GM12872 (cell line): ENCODE results near the gene ATP1A3.

Experiments used
- CTCF ChIP-seq: IDR thresholded peaks from 3 replicates; pipeline ENCODE4 v1.5.1; 2011; ENCODE audit warnings: low read depth, mild to moderate bottlenecking, low read length, moderate library complexity; ENCODE audit not compliant: insufficient read depth

The ATP1A3 gene

DNA sequence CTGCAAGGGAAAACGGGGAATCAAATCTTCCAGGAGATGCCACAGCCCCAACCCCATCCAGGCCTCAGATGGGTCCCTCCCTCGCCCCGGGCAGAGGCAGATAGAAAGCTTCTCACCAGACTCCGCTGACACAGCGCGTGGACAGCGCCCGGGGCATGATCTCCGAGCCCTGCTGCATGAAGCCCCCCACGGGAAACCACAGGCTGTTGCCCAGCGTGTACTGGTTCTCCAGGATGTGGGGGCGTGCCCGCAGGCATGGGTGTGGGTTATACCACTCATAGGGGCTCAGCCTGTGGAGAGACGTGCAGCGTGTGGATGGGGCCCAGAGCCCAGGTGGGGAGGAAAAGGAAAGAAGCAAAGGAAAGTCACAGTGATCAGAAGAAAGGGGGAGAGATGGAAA is 27.2 kb upstream of the ATP1A3 start:
- no peak for TF ChIP-seq CTCF

DNA sequence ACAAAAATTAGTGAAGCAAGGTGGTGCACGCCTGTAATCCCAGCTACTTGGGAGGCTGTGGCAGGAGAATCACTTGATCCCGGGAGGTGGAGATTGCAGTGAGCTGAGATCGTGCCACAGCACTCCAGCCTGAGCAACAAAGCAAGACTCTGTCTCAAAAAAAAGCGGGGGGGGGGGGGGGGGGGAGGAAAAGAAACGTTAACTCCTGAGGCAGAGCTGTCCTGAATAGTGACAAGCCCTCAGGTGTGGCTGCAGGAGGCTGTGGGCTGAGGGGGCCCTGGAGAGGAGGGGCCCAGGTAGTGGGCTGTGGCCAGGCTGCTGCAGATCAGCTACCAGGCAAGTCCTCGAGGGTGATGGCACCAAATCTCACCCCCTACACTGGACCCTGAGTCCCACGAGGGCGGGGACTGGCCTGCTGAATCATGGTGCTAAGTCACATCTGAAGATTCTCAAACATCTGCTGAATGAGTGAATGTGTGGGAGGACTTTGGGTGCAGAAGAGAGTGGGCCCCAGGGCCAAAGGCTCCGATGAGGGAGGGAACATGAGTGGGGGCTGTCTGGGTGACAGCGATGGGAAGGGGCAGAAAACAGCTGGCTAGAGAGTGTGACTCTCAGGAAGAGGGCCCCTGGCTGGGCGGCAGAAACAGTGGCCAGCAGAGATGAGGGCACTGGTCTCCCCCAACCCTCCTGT is 24.6 kb upstream of the ATP1A3 start:
- TF ChIP-seq CTCF: no peak

DNA sequence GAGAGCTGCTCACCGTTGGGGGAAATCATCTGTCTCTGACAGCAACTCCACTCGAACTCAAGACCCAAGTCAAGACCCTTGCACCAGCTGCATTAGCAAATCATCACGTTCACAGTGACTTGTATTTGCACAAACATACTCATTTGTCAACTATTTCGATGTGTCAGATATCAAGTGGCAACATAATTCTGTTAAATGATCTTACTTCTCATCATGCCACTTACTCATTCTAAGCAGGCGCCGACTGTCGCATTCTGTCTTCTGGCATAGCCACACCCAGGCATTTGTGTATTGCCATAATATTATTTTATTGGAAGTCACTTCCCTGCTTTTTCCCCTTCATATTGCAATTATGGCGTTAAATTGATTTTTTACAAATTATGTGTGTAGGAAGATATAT is 23.0 kb upstream of the ATP1A3 start:
- no peak for TF ChIP-seq CTCF

- TF ChIP-seq CTCF: no peak
These were observed 16.5 kb upstream of the ATP1A3 start for GRCh38 chr19:42010245-42011126.

GRCh38 chr19:42006569-42006968 is 12.5 kb upstream of the ATP1A3 start:
- TF ChIP-seq CTCF: no peak

GRCh38 chr19:42005504-42005903 is 11.5 kb upstream of the ATP1A3 start:
- no peak for TF ChIP-seq CTCF

- TF ChIP-seq CTCF: no peak
These were observed 9.7 kb upstream of the ATP1A3 start for GRCh38 chr19:42003506-42004294.
